Measurements from ENCODE around the gene ISOC1. TPM values are rescaled to one million over a fixed set of nuclear protein-coding genes. Genes with fewer than 3 reads are reported as not detected.
A peak's percentile ranks its signal among the peaks of the same experiment; 100 is the strongest.

The ISOC1 gene
- total and polyA plus RNA-seq, 2 of the 13 experiments (the other 11 are each of a cell fraction or from before 2014, with no cell fraction given): 25.7 to 51.3 TPM

GRCh38 chr5:129098488-129099183 is 4.1 kb downstream of the ISOC1 start:
- Histone ChIP-seq H3K4me1 (ENCODE audit: insufficient read depth, low read length) (peaks cover 45% of the 10 kb centered on the region), H4K20me1 (ENCODE audit: insufficient read depth, low read length) (no peaks in the 10 kb centered on the region), H3K9me3 (ENCODE audit: low read length) (no peaks in the 10 kb centered on the region), H3K79me2 (ENCODE audit: insufficient read depth, low read length) (peaks cover 68% of the 10 kb centered on the region), H3K9ac (ENCODE audit: insufficient read depth, low read depth, low read length) (no peak overlapping the region), H2AFZ (ENCODE audit: low read length) (no peak overlapping the region), H3K36me3 (replicated peaks in 1 of 2; ENCODE audit: control insufficient read depth in 1 of 2, insufficient read depth in 2 of 2, low read length in 2 of 2) (peaks cover 1 to 3% of the 10 kb centered on the region in 2 experiments; a peak in 1 of 5 replicates), H3K27me3 (ENCODE audit: control insufficient read depth in 1 of 2, insufficient read depth in 2 of 2, low read length in 2 of 2) (no peaks in the 10 kb centered on the region), H3K27ac (ENCODE audit: extremely low read length, insufficient read depth, low read length) (no peak overlapping the region), H3K4me2 (ENCODE audit: low read depth, low read length) (peak overlapping the region; percentile 20; the same call in 1 of the 2 replicates), H3K4me3 (replicated peaks in 1 of 3; ENCODE audit: insufficient read depth in 1 of 3, low read depth in 2 of 3, low read length in 3 of 3) (no peak overlapping the region)
- in situ Hi-C loops (cut with HindIII; ENCODE audit: extremely low pct_ligation_motif_present, low pct_unique_long_range_greater_than_20kb) (loop anchor here (25.0 kb wide), 1 partner anchor 1536 kb away; no protein-coding TSS in a partner anchor), intact Hi-C loops (cut with micrococcal nuclease; ENCODE audit: unreplicated experiment) (loop anchor here (10.0 kb wide), 1 partner anchor 1584 kb away; the partner anchor contains the start of gene PRRC1)
- no TSS peak for BruUV-seq (replicated peaks)
- 90% methylated on average over 3 of the region's 3 CpGs for WGBS (ENCODE audit: low lambda C conversion rate)
- POLR2A ChIA-PET: no interaction called here
- CTCF ChIA-PET (ENCODE audit: low intra/inter-chr PET ratio, low total read pairs): no interaction called here
- ATAC-seq (no peak), FAIRE-seq (no peak), DNase-seq (ENCODE audit: low spot score) (no peak)
- TF ChIP-seq THAP9 (CRISPR knock-in tag; IDR thresholded peaks at IDR 0.05; ENCODE audit: borderline replicate concordance) (no peak), ZNF318 (CRISPR knock-in tag; IDR thresholded peaks at IDR 0.05) (no peak), MEIS2 (CRISPR knock-in tag; IDR thresholded peaks at IDR 0.05) (no peak), MAFK (conservative IDR thresholded peaks at IDR 0.05 in 1 of 2, IDR thresholded peaks at IDR 0.05 in 1 of 2; ENCODE audit: low read length in 2 of 2) (no peak), ZNF180 (CRISPR knock-in tag; IDR thresholded peaks at IDR 0.05; ENCODE audit: borderline replicate concordance, low read depth) (no peak), ZNF644 (CRISPR knock-in tag; IDR thresholded peaks at IDR 0.05; ENCODE audit: low read depth) (no peak), POGZ (CRISPR knock-in tag; IDR thresholded peaks at IDR 0.05) (no peak), RFX3 (CRISPR knock-in tag; IDR thresholded peaks at IDR 0.05) (no peak), ZSCAN12 (CRISPR knock-in tag; IDR thresholded peaks at IDR 0.05) (no peak)
